K562 (cell line): Measurements from ENCODE around the gene PTTG1IP. TPM values are rescaled to one million over a fixed set of nuclear protein-coding genes. Genes with fewer than 3 reads are reported as not detected.
A peak's percentile ranks its signal among the peaks of the same experiment; 100 is the strongest.

Experiments
- ATAC-seq: fragments of 200-7000 bp; cut with Tn5 transposase; 3 replicates; pipeline ENCODE4 v1.9.1; 2020; ENCODE audit warnings: moderate library complexity
- BruUV-seq: library from RNA; stranded (reverse); fragments of 400-500 nt; replicated peaks from 2 replicates; lab custom pipeline; 2021; lab: Mats Ljungman, UMichigan
- CTCF ChIA-PET: fragments of 300-600 bp; formaldehyde crosslinking; extraction: SDS; loops from one replicate; lab custom pipeline; 2021; ENCODE audit warnings: low intra/inter-chr PET ratio; lab: Yijun Ruan, JAX
- POLR2A ChIA-PET: fragments of 300-600, 350-650 bp; sonication (Branson Sonifier 250); formaldehyde crosslinking; extraction: SDS; loops from one replicate; lab custom pipeline; 2021; ENCODE audit warnings: antibody characterized with exemption, inconsistent platforms; lab: Yijun Ruan, JAX
- DNase-seq, 4 experiments: peaks; one replicate each; pipeline versions ENCODE4 v3.0.0 to v3.0.0-alpha.2; 2011 to 2018; ENCODE audit warnings: low spot score in 3 of 4, mixed read lengths in 3 of 4; ENCODE audit errors: extremely low read depth in 1 of 4
- FAIRE-seq: peaks from 2 replicates; lab custom pipeline; 2011; peaks lifted over from hg19 to GRCh38; lab: Jason Lieb, UNC
- H2AFZ ChIP-seq: 2 replicates; pipeline ENCODE4 v1.6.0; 2011; ENCODE audit warnings: low read depth, low read length, control low read depth, inconsistent platforms
- H3K27ac ChIP-seq: fragments of 200-600 bp; 3 replicates; pipeline ENCODE4 v1.8.0; 2011; ENCODE audit warnings: low read depth, mild to moderate bottlenecking, control low read depth, inconsistent platforms, low read length, moderate library complexity, mixed read lengths; ENCODE audit errors: extremely low read depth
- H3K27me3 ChIP-seq, 2 experiments: fragments of 300-600 bp in 1 of 2; 2 replicates in 1 of 2; 3 replicates in 1 of 2; pipeline versions ENCODE4 v1.6.0 to v1.8.0; 2011; ENCODE audit warnings: inconsistent platforms in 2 of 2, low read length in 2 of 2, mild to moderate bottlenecking in 1 of 2, mixed read lengths in 1 of 2, moderate library complexity in 1 of 2; ENCODE audit not compliant: control insufficient read depth in 2 of 2, insufficient read depth in 2 of 2
- H3K36me3 ChIP-seq: fragments of 300-600 bp; 3 replicates; pipeline ENCODE4 v1.8.0; 2011; ENCODE audit warnings: mild to moderate bottlenecking, low read length, inconsistent platforms; ENCODE audit not compliant: control insufficient read depth, insufficient read depth
- H3K4me1 ChIP-seq, 2 experiments: fragments of 200-600 bp in 1 of 2; replicated peaks in 1 of 2; 2 replicates in 1 of 2; 3 replicates in 1 of 2; pipeline versions ENCODE4 v1.5.1 to v1.8.0; 2011; ENCODE audit warnings: inconsistent platforms in 2 of 2, low read length in 2 of 2, mild to moderate bottlenecking in 1 of 2, mixed read lengths in 1 of 2, moderate library complexity in 1 of 2; ENCODE audit not compliant: control insufficient read depth in 2 of 2, insufficient read depth in 2 of 2
- H3K4me2 ChIP-seq: 2 replicates; pipeline ENCODE4 v1.6.1; 2011; ENCODE audit warnings: low read length, control low read depth, inconsistent platforms, mixed read lengths; ENCODE audit not compliant: insufficient read depth
- H3K4me3 ChIP-seq: fragments of 200-600 bp; sonication (generic), shearing (Covaris generic); 2 replicates; pipeline ENCODE4 v1.5.1; 2016; ENCODE audit warnings: control low read depth, inconsistent platforms
- H3K79me2 ChIP-seq: fragments of 200-600 bp; 3 replicates; pipeline ENCODE4 v1.8.0; 2011; ENCODE audit warnings: low read length, inconsistent platforms; ENCODE audit not compliant: control insufficient read depth, insufficient read depth
- H3K9ac ChIP-seq, 2 experiments: 2 replicates each; pipeline versions ENCODE4 v1.6.0 to v1.6.1; 2011; ENCODE audit warnings: low read depth in 2 of 2, low read length in 2 of 2, control low read depth in 1 of 2, inconsistent platforms in 1 of 2, mild to moderate bottlenecking in 1 of 2, mixed read lengths in 1 of 2; ENCODE audit not compliant: insufficient read depth in 1 of 2
- H3K9me1 ChIP-seq: one replicate; pipeline ENCODE4 v1.6.0; 2011; ENCODE audit warnings: inconsistent platforms, mild to moderate bottlenecking, low read length, moderate library complexity; ENCODE audit not compliant: control insufficient read depth, insufficient read depth
- H3K9me3 ChIP-seq: replicated peaks from 2 replicates; pipeline ENCODE4 v1.5.1; 2011; ENCODE audit warnings: low read depth, low read length, inconsistent platforms; ENCODE audit not compliant: control insufficient read depth, insufficient read depth
- H4K20me1 ChIP-seq: replicated peaks from 2 replicates; pipeline ENCODE4 v1.6.1; 2011; ENCODE audit warnings: low read length, inconsistent platforms, mixed read lengths; ENCODE audit not compliant: control insufficient read depth, insufficient read depth
- ARNT ChIP-seq, 2 experiments: fragments of 450-650 bp; IDR thresholded peaks; 2 replicates each; pipeline ENCODE4 v1.6.1; 2016; ENCODE audit warnings: mild to moderate bottlenecking in 1 of 2
- BDP1 ChIP-seq: IDR thresholded peaks from 3 replicates; pipeline ENCODE4 v1.6.1; 2011; ENCODE audit not compliant: insufficient read length, insufficient read depth
- CBX1 ChIP-seq: sonication (generic); IDR thresholded peaks from 2 replicates; pipeline ENCODE4 v1.6.1; 2016; ENCODE audit warnings: antibody characterized with exemption, low read depth, mild to moderate bottlenecking
- CCAR2 ChIP-seq: fragments of 200-400 bp; formaldehyde crosslinking; IDR thresholded peaks from 2 replicates; pipeline ENCODE4 v1.6.1; 2017; ENCODE audit warnings: mild to moderate bottlenecking, low read depth, low read length
- CREBBP ChIP-seq: IDR thresholded peaks from one replicate; pipeline ENCODE4 v1.6.1; 2012; ENCODE audit warnings: low read depth, mild to moderate bottlenecking, control low read depth, inconsistent platforms, low read length
- ESRRB ChIP-seq: fragments of 250-450 bp; sonication (Bioruptor Pico); IDR thresholded peaks from 2 replicates; pipeline ENCODE4 v1.5.0; 2020; ENCODE audit warnings: mild to moderate bottlenecking, moderate library complexity, borderline replicate concordance
- HDAC2 ChIP-seq: fragments of 450-650 bp; IDR thresholded peaks from 2 replicates; pipeline ENCODE4 v1.6.1; 2016; ENCODE audit warnings: mild to moderate bottlenecking
- HEY1 ChIP-seq: fragments of 250-450 bp; sonication (Bioruptor Pico); IDR thresholded peaks from 2 replicates; pipeline ENCODE4 v1.5.0; 2020; ENCODE audit warnings: mild to moderate bottlenecking, moderate library complexity, borderline replicate concordance
- MEIS2 ChIP-seq: fragments of 450-650 bp; IDR thresholded peaks from 2 replicates; pipeline ENCODE4 v1.6.1; 2014; ENCODE audit warnings: mild to moderate bottlenecking; ENCODE audit not compliant: partially characterized antibody
- NELFE ChIP-seq: IDR thresholded peaks from 2 replicates; pipeline ENCODE4 v1.6.1; 2011; ENCODE audit warnings: mild to moderate bottlenecking; ENCODE audit not compliant: insufficient read depth, insufficient read length
- XRCC4 ChIP-seq: IDR thresholded peaks from one replicate; pipeline ENCODE4 v1.6.1; 2011; ENCODE audit not compliant: insufficient read depth, insufficient read length; ENCODE audit errors: extremely low read depth
- ZNF583 ChIP-seq: fragments of 250-450 bp; sonication (Bioruptor Pico); IDR thresholded peaks from 2 replicates; pipeline ENCODE4 v1.4.0; 2020
- WGBS: fragments of 100-300 bp; shearing (Covaris generic); methylation state at CpG from one replicate; pipeline ENCODE4 v1.1.6; 2016; ENCODE audit warnings: low coverage, mixed read lengths; ENCODE audit not compliant: insufficient coverage; ENCODE audit errors: missing lambda C conversion rate; 5-methylcytosine and 5-hydroxymethylcytosine counted together
- in situ Hi-C: fragments of 300-500 bp; cut with MboI; formaldehyde crosslinking; loops from 4 replicates; pipeline ENCODE4 v1.15.0; 2018; ENCODE audit warnings: inconsistent platforms, mixed read lengths
- intact Hi-C: fragments of 100-400 bp; cut with micrococcal nuclease; formaldehyde crosslinking; loops from 2 replicates; pipeline ENCODE4 v1.14.2; 2022
- polyA plus RNA-seq, 8 experiments: library from polyadenylated mRNA; depleted of rRNA in 4 of 8; stranded (reverse) in 5 of 8; unstranded in 3 of 8; fragments of >200 nt; fragmentation: Nextera tagmentation in 2 of 8; fragmentation: Illumina TruSeq in 1 of 8; extraction: Ambion mirVana in 2 of 8; extraction: Trizol in 1 of 8; gene quantifications; 2 replicates each; pipeline versions ENCODE4 v1.2.1 to v1.2.3, GENCODE V29; 2011 to 2014; ENCODE audit warnings: inconsistent platforms in 1 of 8, missing spikeins in 1 of 8
- total RNA-seq, 7 experiments: library from RNA; depleted of rRNA in 6 of 7; stranded (reverse); fragments of >200 nt in 6 of 7; fragmentation: Illumina TruSeq in 2 of 7; extraction: Trizol in 2 of 7; gene quantifications; 2 replicates each; pipeline versions ENCODE4 v1.2.1 to v1.2.3, GENCODE V29; 2011 to 2021; ENCODE audit warnings: low replicate concordance in 1 of 7
- TF ChIP-seq, protein P1 (sequence below): sonication (generic); formaldehyde crosslinking; IDR thresholded peaks from 2 replicates; pipeline ENCODE4 v1.8.1; 2022; ENCODE audit warnings: missing genetic modification reagents
- TF ChIP-seq, protein P2 (sequence below): IDR thresholded peaks from 3 replicates; pipeline ENCODE4 v1.6.1; 2011; ENCODE audit warnings: borderline replicate concordance, mild to moderate bottlenecking, moderate library complexity; ENCODE audit not compliant: insufficient read length; ENCODE audit errors: extremely low read depth
- TF ChIP-seq, protein P3 (sequence below): sonication (generic); formaldehyde crosslinking; IDR thresholded peaks from 2 replicates; pipeline ENCODE4 v1.9.0; 2022; ENCODE audit warnings: mild to moderate bottlenecking, missing genetic modification reagents

PTTG1IP gene
- total and polyA plus RNA-seq, 9 of the 15 experiments (the other 6 are each of a cell fraction or from before 2014, with no cell fraction given) = 5.0 to 99.3 (median 82.4) TPM

DNA sequence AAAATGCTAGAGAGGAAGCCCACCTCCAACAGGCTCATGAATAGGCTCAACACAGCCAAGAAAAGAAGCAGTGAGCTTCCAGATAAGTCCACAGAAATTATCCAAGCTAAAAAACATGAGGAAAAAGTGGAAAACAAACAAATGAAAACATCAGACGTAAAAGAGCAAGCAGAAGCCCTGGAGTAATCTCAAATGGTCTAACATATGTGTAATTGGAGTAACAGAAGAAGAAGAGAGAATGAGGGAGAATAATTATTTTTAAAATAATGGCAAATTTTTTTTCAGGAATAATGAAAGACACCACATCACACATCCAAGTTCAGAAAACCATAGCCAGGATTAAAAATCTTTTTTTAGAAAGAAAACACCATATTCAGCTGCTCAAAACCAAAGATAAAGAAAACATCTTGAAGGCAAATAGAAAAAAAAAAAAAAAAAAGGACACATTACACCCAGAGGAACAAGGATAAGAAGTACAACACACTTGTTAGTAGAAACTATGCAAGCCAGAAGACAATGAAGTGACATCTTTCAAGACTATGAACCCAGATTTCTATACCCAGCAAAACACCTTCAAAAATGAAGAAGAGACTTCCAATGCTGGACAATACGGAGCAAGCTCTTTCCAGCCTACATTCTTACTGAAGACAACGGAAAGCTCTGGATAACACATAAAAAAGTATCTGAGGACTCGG lies 45.0 kb downstream of the PTTG1IP start (continued):
- TF ChIP-seq BDP1 (no peak), CBX1 (0 out of 2 replicates have a peak, but pooled peaks have one; percentile 60)
- TF ChIP-seq, protein P1, sequence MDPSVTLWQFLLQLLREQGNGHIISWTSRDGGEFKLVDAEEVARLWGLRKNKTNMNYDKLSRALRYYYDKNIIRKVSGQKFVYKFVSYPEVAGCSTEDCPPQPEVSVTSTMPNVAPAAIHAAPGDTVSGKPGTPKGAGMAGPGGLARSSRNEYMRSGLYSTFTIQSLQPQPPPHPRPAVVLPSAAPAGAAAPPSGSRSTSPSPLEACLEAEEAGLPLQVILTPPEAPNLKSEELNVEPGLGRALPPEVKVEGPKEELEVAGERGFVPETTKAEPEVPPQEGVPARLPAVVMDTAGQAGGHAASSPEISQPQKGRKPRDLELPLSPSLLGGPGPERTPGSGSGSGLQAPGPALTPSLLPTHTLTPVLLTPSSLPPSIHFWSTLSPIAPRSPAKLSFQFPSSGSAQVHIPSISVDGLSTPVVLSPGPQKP (CRISPR knock-in tag) = no peak
- TF ChIP-seq, protein P2, sequence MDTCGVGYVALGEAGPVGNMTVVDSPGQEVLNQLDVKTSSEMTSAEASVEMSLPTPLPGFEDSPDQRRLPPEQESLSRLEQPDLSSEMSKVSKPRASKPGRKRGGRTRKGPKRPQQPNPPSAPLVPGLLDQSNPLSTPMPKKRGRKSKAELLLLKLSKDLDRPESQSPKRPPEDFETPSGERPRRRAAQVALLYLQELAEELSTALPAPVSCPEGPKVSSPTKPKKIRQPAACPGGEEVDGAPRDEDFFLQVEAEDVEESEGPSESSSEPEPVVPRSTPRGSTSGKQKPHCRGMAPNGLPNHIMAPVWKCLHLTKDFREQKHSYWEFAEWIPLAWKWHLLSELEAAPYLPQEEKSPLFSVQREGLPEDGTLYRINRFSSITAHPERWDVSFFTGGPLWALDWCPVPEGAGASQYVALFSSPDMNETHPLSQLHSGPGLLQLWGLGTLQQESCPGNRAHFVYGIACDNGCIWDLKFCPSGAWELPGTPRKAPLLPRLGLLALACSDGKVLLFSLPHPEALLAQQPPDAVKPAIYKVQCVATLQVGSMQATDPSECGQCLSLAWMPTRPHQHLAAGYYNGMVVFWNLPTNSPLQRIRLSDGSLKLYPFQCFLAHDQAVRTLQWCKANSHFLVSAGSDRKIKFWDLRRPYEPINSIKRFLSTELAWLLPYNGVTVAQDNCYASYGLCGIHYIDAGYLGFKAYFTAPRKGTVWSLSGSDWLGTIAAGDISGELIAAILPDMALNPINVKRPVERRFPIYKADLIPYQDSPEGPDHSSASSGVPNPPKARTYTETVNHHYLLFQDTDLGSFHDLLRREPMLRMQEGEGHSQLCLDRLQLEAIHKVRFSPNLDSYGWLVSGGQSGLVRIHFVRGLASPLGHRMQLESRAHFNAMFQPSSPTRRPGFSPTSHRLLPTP = no peak

DNA sequence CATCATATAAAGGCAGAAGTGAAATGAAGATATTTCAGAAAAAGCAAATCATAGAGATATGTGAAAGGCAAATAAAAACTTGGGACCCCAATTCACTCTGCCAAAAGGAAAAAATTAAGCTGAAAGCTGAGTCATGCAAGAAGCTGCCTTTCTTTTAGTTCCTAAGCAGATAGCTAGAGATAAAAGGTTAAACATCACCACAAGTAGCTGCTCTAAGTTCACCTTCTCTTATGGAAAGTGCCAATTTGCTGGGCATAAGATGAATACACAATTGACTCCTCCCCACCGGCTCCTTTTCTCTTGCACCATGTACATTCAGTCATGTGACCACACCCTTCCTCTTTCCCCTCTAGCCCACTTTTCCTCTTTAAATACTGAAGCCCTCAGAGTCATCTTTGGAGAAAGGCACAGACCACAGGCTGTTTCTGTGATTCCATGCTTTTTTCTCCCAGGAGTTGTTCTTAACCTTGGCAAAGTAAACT lies 50.3 kb downstream of the PTTG1IP start:
- H3K9me3 ChIP-seq = peaks cover 26% of the 10 kb centered on the region
- in situ Hi-C loops (no loop called here), intact Hi-C loops (no loop called here)
- CTCF ChIA-PET = no interaction called here
- BruUV-seq = no TSS peak
- H3K27me3 ChIP-seq = no peaks in the 10 kb centered on the region
- H3K4me1 ChIP-seq = peaks cover 0 to 12% of the 10 kb centered on the region in 2 experiments; a peak in 4 of 5 replicates
- FAIRE-seq (no peak), ATAC-seq (no peak), DNase-seq (no peak)
- H3K27ac ChIP-seq = no peak overlapping the region
- H2AFZ ChIP-seq = no peak overlapping the region
- H3K79me2 ChIP-seq = peaks cover 7% of the 10 kb centered on the region; the same call in 2 of the 3 replicates
- H3K9me1 ChIP-seq = no peaks in the 10 kb centered on the region
- no peaks in the 10 kb centered on the region for H3K36me3 ChIP-seq
- no peaks in the 10 kb centered on the region for H4K20me1 ChIP-seq
- H3K4me2 ChIP-seq = no peak overlapping the region
- no peak overlapping the region for H3K4me3 ChIP-seq
- POLR2A ChIA-PET = interaction anchor here (1.5 kb wide), 1 partner anchor 32 kb away, joined by 3 read pairs; no protein-coding TSS in a partner anchor
- no peak overlapping the region for H3K9ac ChIP-seq
- 29% methylated on average over 1 of the region's 1 CpG for WGBS
- TF ChIP-seq HDAC2 (no peak), ZNF583 (CRISPR knock-in tag) (no peak), HEY1 (CRISPR knock-in tag) (no peak), NELFE (no peak), CREBBP (no peak), XRCC4 (no peak), ARNT (IDR thresholded peaks at IDR 0.05) (no peak; a peak in 1 of 4 replicates), ESRRB (CRISPR knock-in tag) (no peak), MEIS2 (no peak), CCAR2 (no peak)
- TF ChIP-seq, protein P3, sequence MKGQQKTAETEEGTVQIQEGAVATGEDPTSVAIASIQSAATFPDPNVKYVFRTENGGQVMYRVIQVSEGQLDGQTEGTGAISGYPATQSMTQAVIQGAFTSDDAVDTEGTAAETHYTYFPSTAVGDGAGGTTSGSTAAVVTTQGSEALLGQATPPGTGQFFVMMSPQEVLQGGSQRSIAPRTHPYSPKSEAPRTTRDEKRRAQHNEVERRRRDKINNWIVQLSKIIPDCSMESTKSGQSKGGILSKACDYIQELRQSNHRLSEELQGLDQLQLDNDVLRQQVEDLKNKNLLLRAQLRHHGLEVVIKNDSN (CRISPR knock-in tag) = peak; percentile 33; the same call in 1 of the 2 replicates
